GM12891 (cell line): Measurements from ENCODE around the gene ZBTB9.

ENCODE experiments used
- PAX5 ChIP-seq: IDR thresholded peaks from 2 replicates; pipeline ENCODE4 v1.6.1; 2011; ENCODE audit warnings: low read length, moderate library complexity, mild to moderate bottlenecking; ENCODE audit not compliant: insufficient read depth, severe bottlenecking
- POLR2A ChIP-seq: IDR thresholded peaks from 2 replicates; pipeline ENCODE4 v1.6.1; 2011; ENCODE audit warnings: low read depth, low read length, control low read depth
- POLR2AphosphoS5 ChIP-seq: IDR thresholded peaks from 2 replicates; pipeline ENCODE4 v1.6.1; 2011; ENCODE audit warnings: low read depth, low read length, control low read depth
- TAF1 ChIP-seq: IDR thresholded peaks from 2 replicates; pipeline ENCODE4 v1.6.1; 2011; ENCODE audit warnings: low read depth, low read length, control low read depth

DNA sequence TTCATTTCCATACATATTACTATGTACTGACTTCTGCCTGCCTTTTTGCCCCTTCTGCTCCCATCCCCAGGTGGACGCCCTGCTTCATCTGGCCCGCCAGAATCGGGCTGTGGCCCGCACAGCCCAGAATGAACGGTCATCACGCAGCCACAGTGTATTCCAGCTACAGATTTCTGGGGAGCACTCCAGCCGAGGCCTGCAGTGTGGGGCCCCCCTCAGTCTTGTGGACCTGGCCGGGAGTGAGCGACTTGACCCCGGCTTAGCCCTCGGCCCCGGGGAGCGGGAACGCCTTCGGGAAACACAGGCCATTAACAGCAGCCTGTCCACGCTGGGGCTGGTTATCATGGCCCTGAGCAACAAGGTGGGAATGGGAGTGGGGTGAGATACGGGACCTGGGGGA lies 48.2 kb upstream of the ZBTB9 start:
- TF ChIP-seq POLR2AphosphoS5, result no peak
- no peak for TF ChIP-seq POLR2A
- no peak for TF ChIP-seq PAX5
- no peak for TF ChIP-seq TAF1
